ENCODE measurements around the gene CCNG2.
A peak's percentile ranks its signal among the peaks of the same experiment; 100 is the strongest.
"Not testable (repeated sequence)": the region's sequence is repeated elsewhere in the genome, so short reads cannot be mapped to it uniquely, and the experiment has no call there.

Gene CCNG2

GRCh38 chr4:77156912-77157858, at the start of gene CCNG2:
Gene CCNG2 (plus strand): TSS chr4:77157207. CDS start chr4:77158533, 1,326 bp downstream.
- peak; percentile 83 for DNase-seq

GRCh38 chr4:77110730-77111129, 46.3 kb upstream of the CCNG2 start:
- no peak for DNase-seq

GRCh38 chr4:77113069-77113468, 43.9 kb upstream of the CCNG2 start:
- DNase-seq = no peak

- DNase-seq = no peak
Measured at GRCh38 chr4:77117721-77118120, 39.3 kb upstream of the CCNG2 start.

- DNase-seq = no peak
Measured at GRCh38 chr4:77120886-77121508, 36.0 kb upstream of the CCNG2 start.

GRCh38 chr4:77121736-77122240, 35.2 kb upstream of the CCNG2 start:
- no peak for DNase-seq

- no peak for DNase-seq
Measured at GRCh38 chr4:77122656-77123055, 34.4 kb upstream of the CCNG2 start.

- DNase-seq = no peak
Measured at GRCh38 chr4:77123411-77123810, 33.6 kb upstream of the CCNG2 start.

- no peak for DNase-seq
Measured at GRCh38 chr4:77124576-77124975, 32.4 kb upstream of the CCNG2 start.

- DNase-seq = no peak
Measured at GRCh38 chr4:77125961-77126360, 31.0 kb upstream of the CCNG2 start.

GRCh38 chr4:77126809-77127208, 30.2 kb upstream of the CCNG2 start:
- DNase-seq = no peak

GRCh38 chr4:77127215-77127614, 29.8 kb upstream of the CCNG2 start:
- DNase-seq = no peak

- no peak for DNase-seq
Measured at GRCh38 chr4:77127837-77128621, 29.0 kb upstream of the CCNG2 start.

- DNase-seq = no peak
Measured at GRCh38 chr4:77132652-77133312, 24.2 kb upstream of the CCNG2 start.

- DNase-seq = not testable (repeated sequence)
Measured at GRCh38 chr4:77137448-77137847, 19.6 kb upstream of the CCNG2 start.

- DNase-seq = no peak
Measured at GRCh38 chr4:77141964-77142645, 14.9 kb upstream of the CCNG2 start.

GRCh38 chr4:77142646-77143028, 14.4 kb upstream of the CCNG2 start:
- DNase-seq = no peak

GRCh38 chr4:77143091-77143490, 13.9 kb upstream of the CCNG2 start:
- no peak for DNase-seq

- DNase-seq = no peak
Measured at GRCh38 chr4:77145842-77146185, 11.2 kb upstream of the CCNG2 start.

GRCh38 chr4:77146186-77147078, 10.6 kb upstream of the CCNG2 start:
- no peak for DNase-seq

All from NCI-H1694 treated with DMSO at 0.1 percent for 48 hours (cell line).